Inferior parietal cortex (tissue), 1 donor: ENCODE data around the gene PLD1.
"Not testable (repeated sequence)": the region's sequence is repeated elsewhere in the genome, so short reads cannot be mapped to it uniquely, and the experiment has no call there.

ENCODE experiments used
- DNase-seq: peaks from one replicate; pipeline ENCODE4 v3.0.0-alpha.2; 2016; ENCODE audit errors: extremely low spot score

PLD1 gene

GRCh38 chr3:171809861-171810628, at the start of gene PLD1:
TSS of gene PLD1 (minus strand) at chr3:171810483. CDS start at chr3:171738051, 72,432 bp downstream.
- DNase-seq = peak; percentile 75

- not testable (repeated sequence) for DNase-seq
These were observed 48.5 kb upstream of the PLD1 start for GRCh38 chr3:171858770-171859169.

GRCh38 chr3:171854649-171855305, 44.5 kb upstream of the PLD1 start:
- no peak for DNase-seq

- DNase-seq = no peak
These were observed 41.4 kb upstream of the PLD1 start for GRCh38 chr3:171851660-171852058.

- no peak for DNase-seq
These were observed 40.8 kb upstream of the PLD1 start for GRCh38 chr3:171850960-171851659.

GRCh38 chr3:171850320-171850959, 40.2 kb upstream of the PLD1 start:
- no peak for DNase-seq

- no peak for DNase-seq
These were observed 39.5 kb upstream of the PLD1 start for GRCh38 chr3:171849617-171850319.

- DNase-seq = no peak
These were observed 37.4 kb upstream of the PLD1 start for GRCh38 chr3:171847595-171848259.

GRCh38 chr3:171847133-171847532, 36.9 kb upstream of the PLD1 start:
- no peak for DNase-seq

- DNase-seq = no peak
These were observed 36.3 kb upstream of the PLD1 start for GRCh38 chr3:171846597-171846996.

GRCh38 chr3:171845481-171846284, 35.4 kb upstream of the PLD1 start:
- no peak for DNase-seq

GRCh38 chr3:171844873-171845272, 34.6 kb upstream of the PLD1 start:
- no peak for DNase-seq

GRCh38 chr3:171842864-171843518, 32.7 kb upstream of the PLD1 start, which contains the start of gene TMEM212:
TSS of gene TMEM212 (plus strand) at chr3:171843349. CDS start at chr3:171843384, 35 bp downstream.
- no peak for DNase-seq

GRCh38 chr3:171841620-171842000, 31.3 kb upstream of the PLD1 start:
- DNase-seq = no peak

GRCh38 chr3:171840811-171841619, 30.7 kb upstream of the PLD1 start:
- no peak for DNase-seq

- DNase-seq = no peak
These were observed 30.1 kb upstream of the PLD1 start for GRCh38 chr3:171840445-171840810.

- DNase-seq = no peak
These were observed 29.0 kb upstream of the PLD1 start for GRCh38 chr3:171839270-171839669.

GRCh38 chr3:171838218-171838720, 28.0 kb upstream of the PLD1 start:
- DNase-seq = peak; percentile 60
